WTC11 (cell line): ENCODE results near the gene GLYR1. TPM values are rescaled to one million over a fixed set of nuclear protein-coding genes. Genes with fewer than 3 reads are reported as not detected.

Experiments
- ATAC-seq: fragments of 200-7000 bp; cut with Tn5 transposase; 2 replicates; pipeline ENCODE4 v1.10.0; 2021; ENCODE audit warnings: mild to moderate bottlenecking, moderate library complexity
- CTCF ChIA-PET: fragments of 300-600 bp; sonication (Branson Sonifier 250); formaldehyde crosslinking; loops from one replicate; lab custom pipeline; 2021; ENCODE audit warnings: antibody characterized with exemption; lab: Charles Lee
- POLR2A ChIA-PET: fragments of 350-600 bp; sonication (Branson Sonifier 250); formaldehyde crosslinking; loops from one replicate; lab custom pipeline; 2021; ENCODE audit warnings: antibody characterized with exemption; lab: Charles Lee
- DNase-seq: peaks from one replicate; pipeline ENCODE4 v3.0.0; 2021; ENCODE audit warnings: low spot score
- H3K27ac Mint-ChIP-seq: 2 replicates; pipeline ENCODE4 v1.8.0; 2021; ENCODE audit warnings: mixed read lengths
- H3K27me3 Mint-ChIP-seq: 2 replicates; pipeline ENCODE4 v1.8.0; 2021; ENCODE audit warnings: low read depth, mild to moderate bottlenecking, moderate library complexity, mixed read lengths
- H3K36me3 Mint-ChIP-seq: 2 replicates; pipeline ENCODE4 v1.8.0; 2021; ENCODE audit warnings: mixed read lengths
- H3K4me1 Mint-ChIP-seq: 2 replicates; pipeline ENCODE4 v1.8.0; 2022; ENCODE audit warnings: mixed read lengths
- H3K4me3 Mint-ChIP-seq: 2 replicates; pipeline ENCODE4 v1.8.0; 2021; ENCODE audit warnings: mild to moderate bottlenecking, moderate library complexity, mixed read lengths
- H3K9me3 Mint-ChIP-seq: 2 replicates; pipeline ENCODE4 v1.8.0; 2021; ENCODE audit warnings: mixed read lengths
- ARID4B ChIP-seq: sonication (generic); formaldehyde crosslinking; IDR thresholded peaks from 2 replicates; pipeline ENCODE4 v1.8.0; 2023; ENCODE audit warnings: missing genetic modification reagents, mild to moderate bottlenecking, borderline replicate concordance
- ESRRA ChIP-seq: sonication (generic); formaldehyde crosslinking; IDR thresholded peaks from 2 replicates; pipeline ENCODE4 v1.8.1; 2022; ENCODE audit warnings: mild to moderate bottlenecking, missing genetic modification reagents, borderline replicate concordance
- GABPB1 ChIP-seq: sonication (generic); formaldehyde crosslinking; IDR thresholded peaks from 2 replicates; pipeline ENCODE4 v1.8.1; 2023; ENCODE audit warnings: mild to moderate bottlenecking, missing genetic modification reagents
- JAZF1 ChIP-seq: fragments of 250-450 bp; sonication (Bioruptor Pico); IDR thresholded peaks from 2 replicates; pipeline ENCODE4 v1.9.0; 2021; ENCODE audit warnings: moderate library complexity, mild to moderate bottlenecking, inconsistent platforms
- KAT7 ChIP-seq: sonication (generic); formaldehyde crosslinking; IDR thresholded peaks from 2 replicates; pipeline ENCODE4 v1.8.1; 2023; ENCODE audit warnings: missing genetic modification reagents, mild to moderate bottlenecking, borderline replicate concordance
- NFYB ChIP-seq: sonication (generic); formaldehyde crosslinking; conservative IDR thresholded peaks from 2 replicates; pipeline ENCODE4 v1.8.0; 2022; ENCODE audit warnings: low read depth, missing genetic modification reagents
- PRRX2 ChIP-seq: fragments of 250-450 bp; sonication (Bioruptor Pico); IDR thresholded peaks from 2 replicates; pipeline ENCODE4 v1.8.0; 2021; ENCODE audit warnings: mild to moderate bottlenecking
- ZMAT4 ChIP-seq: fragments of 250-450 bp; sonication (Bioruptor Pico); IDR thresholded peaks from 2 replicates; pipeline ENCODE4 v1.9.0; 2021; ENCODE audit warnings: mild to moderate bottlenecking
- ZNF671 ChIP-seq: fragments of 250-450 bp; sonication (Bioruptor Pico); IDR thresholded peaks from 2 replicates; pipeline ENCODE4 v1.8.0; 2021; ENCODE audit warnings: mild to moderate bottlenecking
- ZSCAN18 ChIP-seq: fragments of 250-450 bp; sonication (Bioruptor Pico); IDR thresholded peaks from 2 replicates; pipeline ENCODE4 v2.1.2; 2022; ENCODE audit warnings: mild to moderate bottlenecking, moderate library complexity
- total RNA-seq: library from RNA; stranded (reverse); gene quantifications from 3 replicates; pipeline ENCODE4 v1.2.3, GENCODE V29; 2021
- TF ChIP-seq, protein P1 (sequence below): sonication (generic); formaldehyde crosslinking; IDR thresholded peaks from 2 replicates; pipeline ENCODE4 v1.8.1; 2022; ENCODE audit warnings: low read depth, mild to moderate bottlenecking, moderate library complexity, missing genetic modification reagents, borderline replicate concordance
- TF ChIP-seq, protein P2 (sequence below): sonication (generic); formaldehyde crosslinking; IDR thresholded peaks from 2 replicates; pipeline ENCODE4 v1.8.1; 2023; ENCODE audit warnings: mild to moderate bottlenecking, missing genetic modification reagents
- TF ChIP-seq, protein P3 (sequence below): sonication (generic); formaldehyde crosslinking; IDR thresholded peaks from 2 replicates; pipeline ENCODE4 v1.8.1; 2023; ENCODE audit warnings: mild to moderate bottlenecking, missing genetic modification reagents, borderline replicate concordance
- TF ChIP-seq, protein P4 (sequence below): sonication (generic); formaldehyde crosslinking; IDR thresholded peaks from 2 replicates; pipeline ENCODE4 v1.8.1; 2022; ENCODE audit warnings: mild to moderate bottlenecking, missing genetic modification reagents, moderate library complexity, borderline replicate concordance

GLYR1 gene
- total RNA-seq, 1 experiment from 2014 or later: 103 TPM

DNA sequence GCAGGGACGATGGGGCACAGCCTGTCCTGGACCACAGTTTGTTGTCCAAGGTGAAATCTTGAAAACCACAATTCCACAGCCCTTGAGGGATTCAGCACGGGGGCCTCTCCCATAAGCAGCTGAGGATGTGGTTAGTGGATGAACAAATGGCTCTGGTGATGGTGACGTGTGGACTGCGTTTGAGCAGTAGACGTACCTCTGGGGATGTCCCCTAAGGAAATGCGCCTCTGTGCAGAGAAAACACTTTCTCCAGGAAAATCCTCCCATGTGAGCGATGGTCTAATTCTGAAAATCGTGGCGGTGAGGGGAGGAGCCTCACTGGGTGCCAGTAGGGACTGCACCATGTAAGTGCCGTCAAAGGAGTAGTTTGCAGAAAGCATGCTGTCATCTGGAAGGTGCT, 56.2 kb downstream of the GLYR1 start (continued):
- TF ChIP-seq ARID4B: no peak
- TF ChIP-seq, protein P1, sequence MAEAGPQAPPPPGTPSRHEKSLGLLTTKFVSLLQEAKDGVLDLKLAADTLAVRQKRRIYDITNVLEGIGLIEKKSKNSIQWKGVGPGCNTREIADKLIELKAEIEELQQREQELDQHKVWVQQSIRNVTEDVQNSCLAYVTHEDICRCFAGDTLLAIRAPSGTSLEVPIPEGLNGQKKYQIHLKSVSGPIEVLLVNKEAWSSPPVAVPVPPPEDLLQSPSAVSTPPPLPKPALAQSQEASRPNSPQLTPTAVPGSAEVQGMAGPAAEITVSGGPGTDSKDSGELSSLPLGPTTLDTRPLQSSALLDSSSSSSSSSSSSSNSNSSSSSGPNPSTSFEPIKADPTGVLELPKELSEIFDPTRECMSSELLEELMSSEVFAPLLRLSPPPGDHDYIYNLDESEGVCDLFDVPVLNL (CRISPR knock-in tag): no peak

- H3K4me1 Mint-ChIP-seq: peaks cover 10% of the 10 kb centered on the region
- ChIA-PET POLR2A (interaction anchor here (0.7 kb wide), 1 partner anchor 23 kb away, joined by 3 read pairs; the partner anchor contains the start of gene ZNF500), CTCF (no interaction called here)
- ATAC-seq (no peak), DNase-seq (no peak)
- H3K27me3 Mint-ChIP-seq: no peaks in the 10 kb centered on the region; the same call in 1 of the 2 replicates
- no peaks in the 10 kb centered on the region for H3K36me3 Mint-ChIP-seq
- TF ChIP-seq NFYB (CRISPR knock-in tag): no peak
- TF ChIP-seq GABPB1 (CRISPR knock-in tag): peak; percentile 39; the same call in 1 of the 2 replicates
- TF ChIP-seq, protein P1 (CRISPR knock-in tag): no peak
- TF ChIP-seq ZNF671 (CRISPR knock-in tag): no peak
- TF ChIP-seq, protein P2, sequence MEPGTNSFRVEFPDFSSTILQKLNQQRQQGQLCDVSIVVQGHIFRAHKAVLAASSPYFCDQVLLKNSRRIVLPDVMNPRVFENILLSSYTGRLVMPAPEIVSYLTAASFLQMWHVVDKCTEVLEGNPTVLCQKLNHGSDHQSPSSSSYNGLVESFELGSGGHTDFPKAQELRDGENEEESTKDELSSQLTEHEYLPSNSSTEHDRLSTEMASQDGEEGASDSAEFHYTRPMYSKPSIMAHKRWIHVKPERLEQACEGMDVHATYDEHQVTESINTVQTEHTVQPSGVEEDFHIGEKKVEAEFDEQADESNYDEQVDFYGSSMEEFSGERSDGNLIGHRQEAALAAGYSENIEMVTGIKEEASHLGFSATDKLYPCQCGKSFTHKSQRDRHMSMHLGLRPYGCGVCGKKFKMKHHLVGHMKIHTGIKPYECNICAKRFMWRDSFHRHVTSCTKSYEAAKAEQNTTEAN (CRISPR knock-in tag): no peak
- no peak for TF ChIP-seq ESRRA (CRISPR knock-in tag)
- TF ChIP-seq, protein P3, sequence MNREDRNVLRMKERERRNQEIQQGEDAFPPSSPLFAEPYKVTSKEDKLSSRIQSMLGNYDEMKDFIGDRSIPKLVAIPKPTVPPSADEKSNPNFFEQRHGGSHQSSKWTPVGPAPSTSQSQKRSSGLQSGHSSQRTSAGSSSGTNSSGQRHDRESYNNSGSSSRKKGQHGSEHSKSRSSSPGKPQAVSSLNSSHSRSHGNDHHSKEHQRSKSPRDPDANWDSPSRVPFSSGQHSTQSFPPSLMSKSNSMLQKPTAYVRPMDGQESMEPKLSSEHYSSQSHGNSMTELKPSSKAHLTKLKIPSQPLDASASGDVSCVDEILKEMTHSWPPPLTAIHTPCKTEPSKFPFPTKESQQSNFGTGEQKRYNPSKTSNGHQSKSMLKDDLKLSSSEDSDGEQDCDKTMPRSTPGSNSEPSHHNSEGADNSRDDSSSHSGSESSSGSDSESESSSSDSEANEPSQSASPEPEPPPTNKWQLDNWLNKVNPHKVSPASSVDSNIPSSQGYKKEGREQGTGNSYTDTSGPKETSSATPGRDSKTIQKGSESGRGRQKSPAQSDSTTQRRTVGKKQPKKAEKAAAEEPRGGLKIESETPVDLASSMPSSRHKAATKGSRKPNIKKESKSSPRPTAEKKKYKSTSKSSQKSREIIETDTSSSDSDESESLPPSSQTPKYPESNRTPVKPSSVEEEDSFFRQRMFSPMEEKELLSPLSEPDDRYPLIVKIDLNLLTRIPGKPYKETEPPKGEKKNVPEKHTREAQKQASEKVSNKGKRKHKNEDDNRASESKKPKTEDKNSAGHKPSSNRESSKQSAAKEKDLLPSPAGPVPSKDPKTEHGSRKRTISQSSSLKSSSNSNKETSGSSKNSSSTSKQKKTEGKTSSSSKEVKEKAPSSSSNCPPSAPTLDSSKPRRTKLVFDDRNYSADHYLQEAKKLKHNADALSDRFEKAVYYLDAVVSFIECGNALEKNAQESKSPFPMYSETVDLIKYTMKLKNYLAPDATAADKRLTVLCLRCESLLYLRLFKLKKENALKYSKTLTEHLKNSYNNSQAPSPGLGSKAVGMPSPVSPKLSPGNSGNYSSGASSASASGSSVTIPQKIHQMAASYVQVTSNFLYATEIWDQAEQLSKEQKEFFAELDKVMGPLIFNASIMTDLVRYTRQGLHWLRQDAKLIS (CRISPR knock-in tag): no peak
- no peaks in the 10 kb centered on the region for H3K9me3 Mint-ChIP-seq
- no peak overlapping the region for H3K27ac Mint-ChIP-seq
- no peak overlapping the region for H3K4me3 Mint-ChIP-seq
Measured at GRCh38 chr16:4790261-4790660, 56.8 kb downstream of the GLYR1 start.

GRCh38 chr16:4788910-4789309, 58.2 kb downstream of the GLYR1 start:
- Mint-ChIP-seq H3K36me3 (no peaks in the 10 kb centered on the region), H3K4me1 (peaks cover 14% of the 10 kb centered on the region), H3K27ac (no peak overlapping the region), H3K4me3 (no peak overlapping the region)
- ChIA-PET POLR2A (no interaction called here), CTCF (interaction anchor here (0.7 to 1.1 kb wide), 4 partner anchors 20 to 373 kb away, joined by 3 to 6 read pairs (median 4); no protein-coding TSS in a partner anchor)
- no peak for TF ChIP-seq JAZF1 (CRISPR knock-in tag)
- no peak for TF ChIP-seq PRRX2 (CRISPR knock-in tag)
- TF ChIP-seq ZMAT4 (CRISPR knock-in tag): no peak
- TF ChIP-seq KAT7: no peak
- TF ChIP-seq ZSCAN18 (CRISPR knock-in tag): no peak
- TF ChIP-seq, protein P4, sequence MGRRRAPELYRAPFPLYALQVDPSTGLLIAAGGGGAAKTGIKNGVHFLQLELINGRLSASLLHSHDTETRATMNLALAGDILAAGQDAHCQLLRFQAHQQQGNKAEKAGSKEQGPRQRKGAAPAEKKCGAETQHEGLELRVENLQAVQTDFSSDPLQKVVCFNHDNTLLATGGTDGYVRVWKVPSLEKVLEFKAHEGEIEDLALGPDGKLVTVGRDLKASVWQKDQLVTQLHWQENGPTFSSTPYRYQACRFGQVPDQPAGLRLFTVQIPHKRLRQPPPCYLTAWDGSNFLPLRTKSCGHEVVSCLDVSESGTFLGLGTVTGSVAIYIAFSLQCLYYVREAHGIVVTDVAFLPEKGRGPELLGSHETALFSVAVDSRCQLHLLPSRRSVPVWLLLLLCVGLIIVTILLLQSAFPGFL: no peak
- TF ChIP-seq, all 79 proteins: peak for 0
- Mint-ChIP-seq H3K27me3 (no peaks in the 10 kb centered on the region; the same call in 1 of the 2 replicates), H3K9me3 (no peaks in the 10 kb centered on the region)
- ATAC-seq (no peak), DNase-seq (no peak)
